ENCODE results near the gene CDKN1C.

DNA sequence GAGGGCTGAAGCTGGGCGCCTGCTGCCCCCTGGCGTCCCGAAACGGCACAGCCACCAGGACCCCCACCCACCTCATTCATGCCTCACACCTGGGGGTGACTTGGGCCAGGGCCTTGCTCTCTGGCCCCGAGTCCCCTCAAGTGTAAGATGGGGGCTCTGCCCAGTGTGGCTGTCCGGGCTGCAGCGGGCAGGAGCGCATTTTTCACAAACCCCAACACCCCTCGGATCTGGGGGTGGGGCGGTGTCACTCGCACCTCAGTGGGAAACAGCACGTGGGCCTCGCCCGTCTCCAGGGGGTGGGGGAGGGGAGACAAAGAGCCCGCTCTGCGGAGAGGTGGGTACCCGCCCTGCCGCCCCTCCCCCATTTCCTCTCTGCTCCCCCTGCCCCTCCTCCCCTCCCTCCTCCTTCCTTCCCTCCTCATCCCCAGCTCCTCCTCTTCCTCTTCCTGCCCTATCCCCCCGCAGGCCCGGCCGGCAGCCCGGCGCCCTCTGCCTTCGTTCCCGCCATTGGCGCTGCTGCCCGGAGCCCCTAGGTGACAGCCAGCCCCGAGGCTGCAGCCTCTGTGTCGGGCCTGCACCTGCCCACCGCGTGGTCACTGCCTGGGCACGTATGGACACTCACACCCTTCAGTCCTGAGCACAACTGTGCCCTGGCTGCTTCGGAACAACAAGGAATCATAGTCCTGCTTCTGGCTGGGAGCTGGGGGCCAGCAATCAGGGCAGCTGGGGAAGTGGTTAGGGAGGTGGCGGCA is 6.8 kb upstream of the CDKN1C start:
- TF ChIP-seq POLR2A (IDR thresholded peaks at IDR 0.05; ENCODE audit: control extremely low read depth in 1 of 2, low read depth in 2 of 2, low read length in 2 of 2) = no peak; a peak in 1 of 3 replicates
- TF ChIP-seq, protein P1, sequence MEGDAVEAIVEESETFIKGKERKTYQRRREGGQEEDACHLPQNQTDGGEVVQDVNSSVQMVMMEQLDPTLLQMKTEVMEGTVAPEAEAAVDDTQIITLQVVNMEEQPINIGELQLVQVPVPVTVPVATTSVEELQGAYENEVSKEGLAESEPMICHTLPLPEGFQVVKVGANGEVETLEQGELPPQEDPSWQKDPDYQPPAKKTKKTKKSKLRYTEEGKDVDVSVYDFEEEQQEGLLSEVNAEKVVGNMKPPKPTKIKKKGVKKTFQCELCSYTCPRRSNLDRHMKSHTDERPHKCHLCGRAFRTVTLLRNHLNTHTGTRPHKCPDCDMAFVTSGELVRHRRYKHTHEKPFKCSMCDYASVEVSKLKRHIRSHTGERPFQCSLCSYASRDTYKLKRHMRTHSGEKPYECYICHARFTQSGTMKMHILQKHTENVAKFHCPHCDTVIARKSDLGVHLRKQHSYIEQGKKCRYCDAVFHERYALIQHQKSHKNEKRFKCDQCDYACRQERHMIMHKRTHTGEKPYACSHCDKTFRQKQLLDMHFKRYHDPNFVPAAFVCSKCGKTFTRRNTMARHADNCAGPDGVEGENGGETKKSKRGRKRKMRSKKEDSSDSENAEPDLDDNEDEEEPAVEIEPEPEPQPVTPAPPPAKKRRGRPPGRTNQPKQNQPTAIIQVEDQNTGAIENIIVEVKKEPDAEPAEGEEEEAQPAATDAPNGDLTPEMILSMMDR (IDR thresholded peaks at IDR 0.05; ENCODE audit: control extremely low read depth in 1 of 3, insufficient read depth in 1 of 3, low read depth in 1 of 3, low read length in 3 of 3) = peak in 2 of 3 experiments; percentile 92 to 93; a peak in 3 of 4 replicates
- TF ChIP-seq, protein P2, sequence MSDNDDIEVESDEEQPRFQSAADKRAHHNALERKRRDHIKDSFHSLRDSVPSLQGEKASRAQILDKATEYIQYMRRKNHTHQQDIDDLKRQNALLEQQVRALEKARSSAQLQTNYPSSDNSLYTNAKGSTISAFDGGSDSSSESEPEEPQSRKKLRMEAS (IDR thresholded peaks at IDR 0.05) = peak; percentile 86
- no peak for TF ChIP-seq EZH2 (IDR thresholded peaks at IDR 0.05; ENCODE audit: low read depth, low read length, severe bottlenecking)
- no peak for TF ChIP-seq FOSL1 (IDR thresholded peaks at IDR 0.05; ENCODE audit: insufficient read depth, low read depth, low read length)
- TF ChIP-seq YY1 (IDR thresholded peaks at IDR 0.05; ENCODE audit: low read depth, low read length) = peak; percentile 22; the same call in 1 of the 2 replicates
- 0 out of 2 replicates have a peak, but pooled peaks have one; percentile 31 for TF ChIP-seq SP1 (IDR thresholded peaks at IDR 0.05; ENCODE audit: low read depth, low read length)
- no peak for TF ChIP-seq CHD1 (IDR thresholded peaks at IDR 0.05; ENCODE audit: low read depth, low read length)
- no peak for TF ChIP-seq ATF2 (IDR thresholded peaks at IDR 0.05; ENCODE audit: low read length)
- TF ChIP-seq SAP30 (IDR thresholded peaks at IDR 0.05; ENCODE audit: insufficient read depth, insufficient replicate concordance, low read length) = no peak
- TF ChIP-seq RNF2 (IDR thresholded peaks at IDR 0.05; ENCODE audit: borderline replicate concordance, low read depth, low read length, missing control alignments, poor library complexity, severe bottlenecking) = no peak
- no peak for TF ChIP-seq SIRT6 (IDR thresholded peaks at IDR 0.05; ENCODE audit: low read length)
- no peak for TF ChIP-seq MAFK (IDR thresholded peaks at IDR 0.05; ENCODE audit: low read depth, low read length)

All from H1 (cell line).